GM12892 (cell line): ENCODE measurements around the gene CDSN.

Experiments used
- POLR2A ChIP-seq: IDR thresholded peaks from 2 replicates; pipeline ENCODE4 v1.6.1; 2011; ENCODE audit warnings: low read depth, low read length, control low read depth
- POLR2AphosphoS5 ChIP-seq: IDR thresholded peaks from 2 replicates; pipeline ENCODE4 v1.6.1; 2011; ENCODE audit warnings: low read depth, low read length, control low read depth
- TAF1 ChIP-seq: IDR thresholded peaks from 2 replicates; pipeline ENCODE4 v1.6.1; 2011; ENCODE audit warnings: low read depth, mild to moderate bottlenecking, control low read depth, low read length, borderline replicate concordance

DNA sequence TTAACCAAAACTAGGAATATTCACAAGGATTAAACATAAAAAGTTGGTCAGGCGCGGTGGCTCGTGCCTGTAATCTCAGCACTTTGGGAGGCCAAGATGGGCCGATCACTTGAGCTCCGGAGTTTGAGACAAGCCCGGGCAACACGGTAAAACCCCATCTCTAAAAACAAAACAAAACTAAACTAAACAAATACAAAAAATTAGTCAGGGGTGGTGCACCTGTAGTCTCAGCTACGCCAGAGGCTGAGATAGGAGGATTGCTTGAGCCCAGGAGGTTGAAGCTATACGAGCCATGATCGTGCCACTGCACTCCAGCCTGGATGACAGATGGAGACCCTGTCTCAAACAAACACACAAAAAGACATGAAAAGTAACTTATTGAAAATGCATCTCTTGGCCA is 15.5 kb upstream of the CDSN start:
- TF ChIP-seq POLR2A (no peak), POLR2AphosphoS5 (no peak), TAF1 (no peak)
